Caco-2 (cell line): ENCODE measurements around the gene PLCB1. TPM values are rescaled to one million over a fixed set of nuclear protein-coding genes. Genes with fewer than 3 reads are reported as not detected.

Experiments used
- BruUV-seq: library from RNA; stranded (reverse); fragments of 400-500 nt; replicated peaks from 2 replicates; lab custom pipeline; 2021; lab: Mats Ljungman, UMichigan
- CTCF ChIA-PET: fragments of 300-600 bp; sonication (Branson Sonifier 250); formaldehyde crosslinking; loops from one replicate; lab custom pipeline; 2022; ENCODE audit warnings: antibody characterized with exemption; lab: Charles Lee
- POLR2A ChIA-PET: fragments of 300-600 bp; sonication (Branson Sonifier 250); formaldehyde crosslinking; loops from one replicate; lab custom pipeline; 2022; ENCODE audit warnings: antibody characterized with exemption; lab: Charles Lee
- DNase-seq, 2 experiments: peaks; one replicate each; pipeline versions ENCODE4 v3.0.0 to v3.0.0-alpha.2; 2020 to 2022
- H3K27me3 ChIP-seq: replicated peaks from 2 replicates; pipeline ENCODE4 v1.6.0; 2011; ENCODE audit warnings: low read length; ENCODE audit not compliant: control insufficient read depth, insufficient read depth
- H3K36me3 ChIP-seq: 2 replicates; pipeline ENCODE4 v1.5.1; 2011; ENCODE audit warnings: low read length; ENCODE audit not compliant: control insufficient read depth, insufficient read depth
- H3K4me1 ChIP-seq: fragments of 250-450 bp; sonication (Bioruptor Pico); 2 replicates; pipeline ENCODE4 v1.5.1; 2020; ENCODE audit warnings: mild to moderate bottlenecking
- H3K4me3 ChIP-seq: 2 replicates; pipeline ENCODE4 v1.5.1; 2011; ENCODE audit warnings: low read depth, mild to moderate bottlenecking, control low read depth, low read length
- H3K9me3 ChIP-seq: fragments of 250-450 bp; sonication (Bioruptor Pico); 2 replicates; pipeline ENCODE4 v1.5.1; 2020; ENCODE audit warnings: mild to moderate bottlenecking, moderate library complexity
- H3K27ac Mint-ChIP-seq: one replicate; pipeline ENCODE4 v1.8.0; 2022; ENCODE audit warnings: mixed read lengths; ENCODE audit not compliant: unreplicated experiment
- H3K27me3 Mint-ChIP-seq: one replicate; pipeline ENCODE4 v1.8.0; 2022; ENCODE audit warnings: mixed read lengths; ENCODE audit not compliant: insufficient read depth, unreplicated experiment
- H3K36me3 Mint-ChIP-seq: one replicate; pipeline ENCODE4 v1.8.0; 2022; ENCODE audit warnings: mild to moderate bottlenecking, mixed read lengths; ENCODE audit not compliant: insufficient read depth, unreplicated experiment
- H3K4me1 Mint-ChIP-seq: one replicate; pipeline ENCODE4 v1.8.0; 2022; ENCODE audit warnings: low read depth, mixed read lengths; ENCODE audit not compliant: unreplicated experiment
- H3K4me3 Mint-ChIP-seq: one replicate; pipeline ENCODE4 v1.8.0; 2022; ENCODE audit warnings: mild to moderate bottlenecking, moderate library complexity, mixed read lengths; ENCODE audit not compliant: unreplicated experiment
- H3K9me3 Mint-ChIP-seq: one replicate; pipeline ENCODE4 v1.8.0; 2022; ENCODE audit warnings: mixed read lengths; ENCODE audit not compliant: unreplicated experiment
- intact Hi-C: fragments of 100-400 bp; cut with micrococcal nuclease; formaldehyde crosslinking; loops from one replicate; pipeline ENCODE4 v1.10.0; 2022; ENCODE audit not compliant: unreplicated experiment
- total RNA-seq: library from RNA; stranded (reverse); gene quantifications from 2 replicates; pipeline ENCODE4 v1.2.3, GENCODE V29; 2022
- TF ChIP-seq, protein P1 (sequence below), 2 experiments: fragments of 200-600 bp in 1 of 2; IDR thresholded peaks; 1 replicate in 1 of 2; 2 replicates in 1 of 2; pipeline versions ENCODE4 v1.5.1 to v1.8.0; 2011 to 2022; ENCODE audit warnings: antibody characterized with exemption in 1 of 2, control low read depth in 1 of 2, inconsistent platforms in 1 of 2, low read depth in 1 of 2, low read length in 1 of 2, mild to moderate bottlenecking in 1 of 2, moderate library complexity in 1 of 2; ENCODE audit not compliant: insufficient read depth in 1 of 2, severe bottlenecking in 1 of 2, unreplicated experiment in 1 of 2

Gene PLCB1
- total RNA-seq, 1 experiment from 2014 or later: 105 TPM

DNA sequence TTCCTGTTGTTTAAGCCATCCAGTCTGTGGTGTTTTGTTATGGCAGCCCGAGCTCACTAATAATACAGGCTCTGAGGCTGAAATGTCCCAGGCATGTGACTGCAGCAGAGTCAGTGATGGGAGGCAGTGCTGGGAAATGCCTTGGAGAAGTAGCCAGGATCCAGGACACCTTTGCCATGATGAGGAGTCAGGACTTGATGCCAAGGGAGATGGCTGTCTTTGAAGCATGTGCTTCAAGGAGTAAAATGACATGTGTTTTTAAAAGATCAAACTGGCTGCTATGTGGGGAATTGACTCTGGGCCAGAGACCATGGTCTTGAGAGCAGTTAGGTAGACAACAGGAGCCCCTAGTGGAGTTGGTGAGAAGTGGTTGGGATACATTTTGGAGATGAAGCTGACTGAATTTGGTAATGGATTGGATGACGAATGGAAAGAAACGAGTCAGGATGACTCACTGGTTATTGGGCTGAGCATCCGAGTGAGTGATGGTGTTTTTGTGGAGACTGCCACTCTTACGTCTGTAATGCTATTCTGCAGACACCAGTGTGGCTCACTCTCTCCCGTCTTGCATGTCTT, 322.2 kb downstream of the PLCB1 start:
- POLR2A ChIA-PET: no interaction called here
- TF ChIP-seq, protein P1, sequence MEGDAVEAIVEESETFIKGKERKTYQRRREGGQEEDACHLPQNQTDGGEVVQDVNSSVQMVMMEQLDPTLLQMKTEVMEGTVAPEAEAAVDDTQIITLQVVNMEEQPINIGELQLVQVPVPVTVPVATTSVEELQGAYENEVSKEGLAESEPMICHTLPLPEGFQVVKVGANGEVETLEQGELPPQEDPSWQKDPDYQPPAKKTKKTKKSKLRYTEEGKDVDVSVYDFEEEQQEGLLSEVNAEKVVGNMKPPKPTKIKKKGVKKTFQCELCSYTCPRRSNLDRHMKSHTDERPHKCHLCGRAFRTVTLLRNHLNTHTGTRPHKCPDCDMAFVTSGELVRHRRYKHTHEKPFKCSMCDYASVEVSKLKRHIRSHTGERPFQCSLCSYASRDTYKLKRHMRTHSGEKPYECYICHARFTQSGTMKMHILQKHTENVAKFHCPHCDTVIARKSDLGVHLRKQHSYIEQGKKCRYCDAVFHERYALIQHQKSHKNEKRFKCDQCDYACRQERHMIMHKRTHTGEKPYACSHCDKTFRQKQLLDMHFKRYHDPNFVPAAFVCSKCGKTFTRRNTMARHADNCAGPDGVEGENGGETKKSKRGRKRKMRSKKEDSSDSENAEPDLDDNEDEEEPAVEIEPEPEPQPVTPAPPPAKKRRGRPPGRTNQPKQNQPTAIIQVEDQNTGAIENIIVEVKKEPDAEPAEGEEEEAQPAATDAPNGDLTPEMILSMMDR (IDR thresholded peaks at IDR 0.05; ENCODE audit: insufficient read depth in 1 of 2, low read depth in 1 of 2, low read length in 1 of 2, severe bottlenecking in 1 of 2, unreplicated experiment in 1 of 2): peak; percentile 44 to 59
- H3K27ac Mint-ChIP-seq: no peak overlapping the region
- Histone ChIP-seq H3K36me3 (no peaks in the 10 kb centered on the region), H3K4me1 (no peaks in the 10 kb centered on the region), H3K4me3 (no peak overlapping the region), H3K9me3 (no peaks in the 10 kb centered on the region), H3K27me3 (no peaks in the 10 kb centered on the region)
- CTCF ChIA-PET: interaction anchor here (0.6 kb wide), 2 partner anchors 322 to 517 kb away, joined by 3 read pairs; partner anchors contain the start of gene PLCB1
- H3K27me3 Mint-ChIP-seq: no peaks in the 10 kb centered on the region
- no peaks in the 10 kb centered on the region for H3K9me3 Mint-ChIP-seq
- BruUV-seq: no TSS peak
- intact Hi-C loops: loop anchor here (1.0 to 5.0 kb wide), 4 partner anchors 268 to 473 kb away; partner anchors contain the start of gene PLCB1
- H3K4me3 Mint-ChIP-seq: no peak overlapping the region
- H3K36me3 Mint-ChIP-seq: peaks cover 5% of the 10 kb centered on the region
- DNase-seq: peak in 1 of 2 experiments; percentile 33
- H3K4me1 Mint-ChIP-seq: no peaks in the 10 kb centered on the region

DNA sequence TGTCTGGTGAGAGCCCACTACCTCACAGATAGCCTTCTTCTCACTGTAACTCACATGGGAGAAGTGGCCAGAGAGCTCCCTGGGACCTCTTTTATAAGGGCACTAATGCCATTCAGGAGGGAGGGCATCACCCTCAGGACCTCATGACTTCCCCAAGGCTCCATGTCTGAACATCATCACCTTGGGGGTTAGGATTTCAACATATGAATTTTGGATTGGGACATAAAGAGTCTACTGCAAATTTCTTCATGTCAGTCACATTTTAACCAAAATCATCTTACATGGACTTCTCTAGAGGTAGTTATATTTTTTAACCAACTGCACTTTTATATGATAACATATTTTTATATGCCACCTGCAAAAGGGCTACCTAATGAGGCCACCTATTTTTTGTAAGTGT, 324.7 kb downstream of the PLCB1 start:
- TF ChIP-seq, protein P1 (IDR thresholded peaks at IDR 0.05; ENCODE audit: insufficient read depth in 1 of 2, low read depth in 1 of 2, low read length in 1 of 2, severe bottlenecking in 1 of 2, unreplicated experiment in 1 of 2): no peak
- Mint-ChIP-seq H3K27ac (no peak overlapping the region), H3K4me3 (no peak overlapping the region), H3K9me3 (no peaks in the 10 kb centered on the region), H3K27me3 (no peaks in the 10 kb centered on the region), H3K4me1 (no peaks in the 10 kb centered on the region), H3K36me3 (peaks cover 5% of the 10 kb centered on the region)
- BruUV-seq: no TSS peak
- intact Hi-C loops: no loop called here
- Histone ChIP-seq H3K9me3 (no peaks in the 10 kb centered on the region), H3K27me3 (no peaks in the 10 kb centered on the region), H3K36me3 (no peaks in the 10 kb centered on the region), H3K4me1 (no peaks in the 10 kb centered on the region), H3K4me3 (no peak overlapping the region)
- no peak for DNase-seq
- ChIA-PET CTCF (no interaction called here), POLR2A (no interaction called here)

DNA sequence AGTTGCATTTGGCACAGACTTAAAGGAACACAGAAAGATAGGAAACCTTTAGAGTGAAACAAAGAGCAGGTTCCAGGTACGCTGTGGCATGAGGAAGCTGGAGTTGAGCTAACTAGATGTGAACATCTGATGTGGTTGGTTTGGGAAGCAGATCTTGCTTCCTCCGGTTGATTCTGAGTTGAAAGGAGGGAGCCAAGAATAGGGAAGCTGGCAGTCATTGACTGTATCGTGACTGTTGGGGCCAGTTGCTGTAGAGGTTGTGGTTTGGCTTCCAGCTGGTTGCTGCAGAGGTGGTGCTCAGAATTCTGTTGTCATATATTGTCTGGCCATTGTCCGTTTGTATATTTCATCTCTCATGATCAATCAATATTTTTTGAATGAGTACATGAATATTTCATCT, 325.9 kb downstream of the PLCB1 start:
- no peak overlapping the region for H3K27ac Mint-ChIP-seq

More for the DNA sequence above, 325.9 kb downstream of the PLCB1 start:
- CTCF ChIA-PET: no interaction called here
- Histone ChIP-seq H3K36me3 (no peaks in the 10 kb centered on the region), H3K27me3 (no peaks in the 10 kb centered on the region), H3K9me3 (no peaks in the 10 kb centered on the region), H3K4me1 (no peaks in the 10 kb centered on the region), H3K4me3 (no peak overlapping the region)
- TF ChIP-seq, protein P1 (IDR thresholded peaks at IDR 0.05; ENCODE audit: insufficient read depth in 1 of 2, low read depth in 1 of 2, low read length in 1 of 2, severe bottlenecking in 1 of 2, unreplicated experiment in 1 of 2): no peak
- Mint-ChIP-seq H3K9me3 (no peaks in the 10 kb centered on the region), H3K4me3 (no peak overlapping the region), H3K4me1 (no peaks in the 10 kb centered on the region), H3K36me3 (peaks cover 5% of the 10 kb centered on the region), H3K27me3 (no peaks in the 10 kb centered on the region)
- no peak for DNase-seq
- intact Hi-C loops: no loop called here
- POLR2A ChIA-PET: interaction anchor here (0.6 kb wide), 1 partner anchor 44 kb away, joined by 3 read pairs; no protein-coding TSS in a partner anchor
- no TSS peak for BruUV-seq
